Uterus (tissue), 2 donors: ENCODE results near the gene MALL.
"Not testable (repeated sequence)": the region's sequence is repeated elsewhere in the genome, so short reads cannot be mapped to it uniquely, and the experiment has no call there.

Experiments used
- CTCF ChIP-seq, 4 experiments: fragments of 200-600 bp in 2 of 4; fragments of 450-650 bp in 2 of 4; sonication (generic) in 2 of 4; IDR thresholded peaks; one replicate each; pipeline ENCODE4 v1.5.1; 2016 to 2019; ENCODE audit warnings: antibody characterized with exemption in 4 of 4, mild to moderate bottlenecking in 2 of 4, moderate library complexity in 1 of 4
- POLR2A ChIP-seq, 2 donors: fragments of 450-650 bp; IDR thresholded peaks; one replicate each; pipeline ENCODE4 v1.6.1; 2016; ENCODE audit warnings: antibody characterized with exemption in 2 of 2, mild to moderate bottlenecking in 1 of 2, moderate library complexity in 1 of 2

- TF ChIP-seq CTCF, POLR2A (IDR thresholded peaks at IDR 0.05): not testable (repeated sequence)
Measured at GRCh38 chr2:110069869-110070268, 45.8 kb downstream of the MALL start.
